Activated CD4-positive, alpha-beta T cell treated with anti-CD3 and anti-CD28 coated beads, Interleukin-2, amount 50 U/mL, for 16 hours (primary cell): ENCODE results near the gene DTHD1.

Experiments
- DNase-seq: peaks from one replicate; pipeline ENCODE4 v3.0.0-alpha.2; 2020

Gene DTHD1

DNA sequence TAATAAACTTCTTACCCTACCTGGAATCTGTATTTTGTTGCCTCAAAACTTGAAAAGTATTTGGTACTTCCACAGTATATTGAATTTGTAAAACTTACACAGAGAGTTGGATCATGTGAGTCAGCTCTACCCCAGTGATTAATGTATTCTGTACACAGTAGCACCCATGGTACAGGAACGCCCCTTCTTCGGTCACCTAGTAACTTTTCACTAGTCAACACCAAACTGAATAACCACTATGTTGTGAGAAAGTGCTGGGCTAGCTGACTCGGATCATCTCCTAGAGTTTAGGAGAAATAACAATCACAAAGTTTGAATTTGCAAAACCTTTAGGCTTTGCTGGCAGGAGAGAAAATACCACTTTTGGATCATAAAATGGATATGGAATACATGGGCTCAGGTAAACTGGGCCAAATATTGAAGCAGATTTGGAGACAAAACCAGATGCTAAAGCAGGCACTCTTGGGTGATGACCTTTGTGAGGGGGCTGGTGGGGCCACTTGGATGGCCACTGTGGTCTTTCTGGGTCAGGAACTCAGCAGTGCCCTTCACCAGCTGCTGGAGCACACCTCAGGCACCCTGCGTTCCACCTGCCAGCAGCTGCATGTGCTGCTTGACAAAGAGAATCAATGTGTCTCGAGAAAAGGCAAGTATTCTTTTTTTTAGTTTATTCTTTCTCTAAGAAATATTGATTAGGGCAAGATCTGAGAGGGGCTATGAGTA, at the start of gene DTHD1:
Gene DTHD1, plus strand, starts transcription at position 233 of the 723 bp plus-strand sequence. Its CDS starts 143 bp downstream, at position 376.
- peak; percentile 74 for DNase-seq

DNA sequence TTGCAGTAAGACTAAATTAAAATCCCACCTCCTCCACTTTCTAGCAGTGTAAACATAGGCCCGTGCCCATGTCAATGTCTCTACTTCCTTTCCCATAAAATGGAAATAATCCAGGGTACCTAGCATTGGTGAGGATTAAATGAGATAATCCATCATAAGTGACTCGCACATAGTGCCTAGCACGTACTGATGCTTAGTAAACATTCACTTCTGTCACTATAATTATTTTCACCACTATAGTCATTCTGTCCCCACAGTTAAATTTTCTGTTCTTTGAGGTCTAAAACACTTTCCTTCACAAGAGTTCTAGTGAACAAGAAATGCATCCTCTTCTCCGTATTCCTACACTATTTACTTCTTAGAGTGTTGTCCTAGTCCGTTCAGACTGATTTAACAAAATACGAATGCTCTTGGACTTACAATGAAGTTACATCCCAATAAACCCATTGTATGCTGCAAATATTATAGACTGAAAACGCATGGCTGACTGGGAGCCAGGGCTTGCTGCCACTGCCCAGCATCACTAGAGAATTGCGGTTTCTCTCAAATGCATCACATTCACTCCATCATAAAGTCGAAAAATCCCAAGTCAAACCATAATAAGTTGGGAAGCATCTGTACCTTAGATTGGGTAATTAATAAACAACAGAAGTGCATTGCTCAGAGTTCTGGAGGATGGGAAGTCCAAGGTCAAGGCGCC, 47.7 kb upstream of the DTHD1 start:
- DNase-seq: no peak

DNA sequence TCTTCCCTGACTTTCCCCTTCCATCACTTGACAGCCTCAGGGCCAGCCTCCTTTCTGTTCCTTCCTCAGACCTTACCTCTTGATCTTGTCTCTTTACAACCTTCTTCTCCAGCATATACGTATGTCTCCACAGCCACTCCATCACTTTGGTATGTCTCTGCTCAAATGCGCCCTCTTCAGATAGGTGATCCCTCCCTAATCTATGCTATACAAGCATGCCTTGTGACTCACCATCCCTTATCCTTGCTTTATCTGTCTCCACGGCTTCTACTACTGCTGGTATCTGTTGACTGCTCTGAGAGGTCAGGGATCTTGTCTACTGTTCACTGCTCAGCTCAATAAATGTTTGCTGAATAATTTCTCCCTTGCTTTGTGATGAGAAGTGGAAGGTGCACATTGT, 46.1 kb upstream of the DTHD1 start:
- DNase-seq: no peak

DNA sequence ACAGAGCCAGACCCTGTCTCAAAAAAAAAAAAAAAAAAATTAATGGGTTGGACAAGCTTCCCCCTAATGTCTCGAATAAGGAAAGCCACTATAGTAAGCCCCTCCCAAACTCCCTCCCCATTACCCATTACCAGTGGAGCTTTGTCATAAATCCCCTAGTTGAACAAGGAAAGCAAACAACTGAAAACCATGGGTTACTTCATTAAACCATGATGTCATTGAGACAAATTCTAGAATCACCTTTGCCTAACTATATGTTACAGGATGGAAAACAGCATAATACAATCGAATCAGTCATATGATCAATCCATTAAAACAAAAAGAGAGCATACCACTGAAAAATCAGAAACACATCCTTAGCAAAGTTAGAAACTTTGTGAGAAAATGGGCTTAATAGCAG, 45.3 kb upstream of the DTHD1 start:
- no peak for DNase-seq

DNA sequence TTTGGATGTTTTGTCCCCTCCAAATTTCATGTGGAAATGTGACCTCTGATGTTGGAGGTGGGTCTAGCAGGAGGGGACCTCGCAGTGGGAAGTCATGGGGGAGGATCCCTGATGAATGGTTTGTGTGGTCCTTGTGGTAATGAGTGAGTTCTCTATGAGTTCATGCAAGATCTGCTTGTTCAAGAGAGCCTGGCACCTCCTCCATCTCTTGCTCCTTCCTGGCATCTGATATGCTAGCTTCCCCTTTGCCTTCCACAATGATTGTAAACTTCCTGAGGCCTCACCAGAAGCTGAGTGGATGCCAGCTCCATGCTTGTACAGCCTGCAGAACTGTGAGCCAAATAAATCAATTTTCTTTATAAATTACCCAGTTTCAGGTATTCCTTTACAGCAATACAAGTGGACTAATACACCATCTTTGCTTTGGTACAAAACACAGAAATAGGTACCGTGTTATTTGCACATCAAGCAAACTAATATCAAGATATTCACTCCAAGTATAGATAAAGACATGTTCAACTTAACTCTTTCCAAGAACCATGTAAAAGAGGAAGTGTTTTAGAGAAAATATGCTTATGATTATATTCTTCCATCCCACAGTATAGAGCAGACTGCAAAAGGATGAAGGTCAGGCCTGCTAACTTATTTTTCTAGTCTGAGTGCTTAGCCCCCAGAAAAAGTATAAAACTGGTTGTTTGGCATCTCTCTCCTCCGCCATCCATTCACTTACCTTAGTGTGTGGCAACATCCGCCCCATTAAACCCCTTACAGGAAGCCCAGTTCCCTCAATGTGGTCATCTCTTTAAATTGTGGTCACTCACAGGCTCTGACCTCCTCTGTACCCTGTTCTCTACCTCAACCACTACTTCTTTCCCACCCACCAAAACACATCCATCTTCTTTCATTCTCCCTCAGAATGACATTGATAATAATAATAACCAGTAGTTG, 43.8 kb upstream of the DTHD1 start:
- DNase-seq: no peak

DNA sequence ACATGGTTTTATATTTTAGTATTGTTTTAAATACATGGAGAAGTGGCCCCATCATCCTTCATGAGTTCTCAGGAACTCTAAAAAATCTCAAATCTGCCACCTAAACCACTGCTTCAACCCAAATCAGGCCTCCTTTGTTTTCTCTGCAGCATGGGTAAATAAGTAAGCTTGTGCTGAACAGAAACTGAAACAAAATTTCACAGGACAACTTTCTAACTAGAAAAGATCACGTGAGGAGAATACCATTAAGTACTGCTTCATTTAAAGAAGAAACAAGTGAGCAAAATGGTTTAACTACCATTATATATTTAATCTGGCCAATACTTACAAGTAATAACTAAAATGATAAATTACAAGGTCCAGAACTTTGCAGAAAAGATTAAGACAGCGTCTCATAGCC, 39.6 kb upstream of the DTHD1 start:
- DNase-seq: peak; percentile 67

DNA sequence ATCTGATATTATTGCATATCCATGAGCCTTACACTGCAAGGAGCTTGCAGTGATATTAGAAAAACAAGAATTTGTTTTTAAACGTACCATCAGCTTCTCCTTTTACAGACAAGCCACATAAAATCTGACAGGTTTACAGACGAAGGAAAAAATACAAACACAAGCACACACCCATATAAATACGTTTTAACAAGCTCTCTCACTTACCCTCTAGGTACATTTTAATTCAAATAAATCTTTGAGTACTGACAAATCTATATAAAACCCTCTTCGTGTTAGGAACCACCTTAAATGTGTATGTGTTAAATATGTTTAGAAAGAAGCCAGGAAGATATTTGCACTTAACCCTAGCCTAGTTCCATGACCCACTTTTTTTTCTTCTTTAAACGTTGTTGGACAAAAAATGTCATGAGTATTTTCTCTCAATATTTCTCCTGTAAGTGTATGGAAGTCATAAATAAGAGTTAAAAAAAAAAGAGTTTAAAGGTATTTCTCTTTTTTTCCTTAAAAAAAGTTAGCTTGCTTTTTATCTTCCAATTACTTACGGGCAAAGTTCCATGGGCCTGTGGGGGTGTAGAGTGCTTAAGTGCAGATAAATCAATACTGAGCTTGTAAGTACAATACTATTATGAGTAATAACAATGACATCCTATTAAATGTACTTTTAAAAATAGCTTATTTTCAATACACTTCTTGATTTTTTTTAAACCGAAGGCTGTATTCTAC, 38.6 kb upstream of the DTHD1 start:
- no peak for DNase-seq

DNA sequence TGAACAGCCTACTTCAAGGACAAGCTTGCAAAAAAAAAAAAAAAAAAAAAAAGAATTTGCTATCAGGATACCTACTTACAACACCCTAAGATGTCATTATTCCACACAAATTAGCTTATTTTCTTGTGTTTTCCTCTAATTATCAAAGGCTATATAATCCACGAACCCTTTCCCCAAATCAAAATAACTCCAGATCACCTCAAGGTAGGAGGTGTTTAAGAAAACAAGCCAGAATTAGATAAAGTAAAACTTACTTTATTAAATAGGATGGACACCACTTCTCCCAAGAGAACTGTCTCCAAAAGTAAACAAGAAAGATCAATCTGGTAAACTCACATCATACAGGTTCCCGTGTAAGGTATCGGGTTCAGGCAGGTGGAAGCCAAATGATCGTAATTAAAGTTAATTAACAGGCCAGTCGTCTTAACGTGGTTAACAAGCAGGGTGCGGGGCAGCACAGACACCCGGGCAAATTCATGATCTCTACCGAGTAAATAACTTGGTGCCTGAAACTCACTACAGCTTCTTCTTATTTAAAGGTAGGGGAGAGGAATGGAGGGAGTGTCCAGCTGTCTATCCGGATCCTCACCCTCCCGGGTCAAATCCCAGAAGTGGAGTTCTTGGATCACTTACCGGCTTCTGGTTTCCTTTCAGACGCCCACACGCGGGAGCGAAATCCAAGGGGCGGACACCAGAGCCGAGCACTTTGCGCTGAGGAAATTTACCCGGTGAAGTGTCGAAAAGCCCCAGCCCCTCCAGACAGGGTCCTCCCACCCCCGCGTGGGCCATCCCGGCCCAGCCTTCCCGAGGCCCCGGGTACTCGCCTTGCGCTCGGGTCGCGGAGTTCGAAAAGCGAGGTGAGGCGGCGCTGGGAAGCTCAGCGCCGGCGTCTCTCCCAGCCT, 37.8 kb upstream of the DTHD1 start:
- peak; percentile 51 for DNase-seq

DNA sequence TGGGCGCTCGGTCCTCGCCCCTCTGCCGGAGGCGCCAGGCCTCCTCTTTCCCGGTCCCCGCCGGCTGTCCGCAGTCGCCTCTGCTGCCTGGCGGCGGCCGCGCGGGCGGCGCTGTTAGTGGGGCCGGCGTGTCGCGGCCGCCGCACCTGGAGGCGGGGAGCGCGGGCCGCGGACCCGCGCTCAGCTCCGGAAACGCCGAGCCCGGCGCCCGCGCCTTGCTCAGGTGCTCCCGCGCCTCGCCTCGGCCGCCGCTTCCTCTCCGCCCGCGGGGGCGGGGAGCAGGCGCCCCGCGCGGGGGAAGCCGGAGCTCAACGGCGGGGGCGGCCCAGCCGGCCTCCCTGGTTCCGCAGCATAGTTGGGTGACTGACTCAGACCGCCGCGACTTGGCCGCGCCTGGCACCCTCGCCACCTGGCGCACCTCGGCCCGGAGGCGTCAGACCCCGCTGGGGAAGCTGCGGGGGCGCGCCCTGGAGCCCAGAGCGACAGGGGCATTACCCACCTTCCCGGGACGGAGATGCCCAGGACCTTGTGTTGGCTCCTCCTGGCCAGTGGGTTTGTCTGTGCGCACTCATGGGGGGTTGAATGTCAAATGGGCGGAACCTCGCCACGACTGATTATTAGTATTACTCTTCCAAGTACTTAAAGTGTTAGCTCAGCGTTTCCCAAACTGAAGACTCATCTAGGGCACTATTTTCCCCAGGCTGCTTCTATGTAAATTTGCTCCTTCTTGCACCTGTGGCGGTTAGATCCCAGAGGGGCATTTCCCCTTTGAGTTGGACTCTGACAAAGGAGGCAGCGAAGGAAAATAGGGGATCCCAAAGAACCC, 36.9 kb upstream of the DTHD1 start, which contains the start of gene ARAP2:
Gene ARAP2, minus strand, starts transcription at position 258 of the 826 bp plus-strand sequence. CDS start 15,028 bp downstream, outside the sequence.
- DNase-seq: peak; percentile 65

DNA sequence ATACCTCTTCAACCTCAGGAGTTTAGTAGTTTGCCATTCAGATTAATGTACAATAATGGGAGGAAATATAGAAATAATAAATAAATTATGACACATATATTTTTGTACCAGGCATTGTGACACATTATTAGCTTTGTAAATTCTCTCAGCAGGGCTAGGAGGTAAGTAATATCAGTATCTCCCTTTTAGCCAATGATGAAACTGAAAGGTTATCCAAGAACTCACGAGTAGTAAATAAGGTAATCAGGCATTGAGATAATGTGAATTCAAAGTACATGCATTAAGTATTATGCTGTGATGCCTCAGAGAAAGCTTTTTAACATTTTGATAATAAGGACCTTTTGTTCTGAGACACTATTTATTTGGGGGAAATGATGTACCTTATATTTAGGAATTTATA, 31.8 kb upstream of the DTHD1 start:
- DNase-seq: peak; percentile 37

DNA sequence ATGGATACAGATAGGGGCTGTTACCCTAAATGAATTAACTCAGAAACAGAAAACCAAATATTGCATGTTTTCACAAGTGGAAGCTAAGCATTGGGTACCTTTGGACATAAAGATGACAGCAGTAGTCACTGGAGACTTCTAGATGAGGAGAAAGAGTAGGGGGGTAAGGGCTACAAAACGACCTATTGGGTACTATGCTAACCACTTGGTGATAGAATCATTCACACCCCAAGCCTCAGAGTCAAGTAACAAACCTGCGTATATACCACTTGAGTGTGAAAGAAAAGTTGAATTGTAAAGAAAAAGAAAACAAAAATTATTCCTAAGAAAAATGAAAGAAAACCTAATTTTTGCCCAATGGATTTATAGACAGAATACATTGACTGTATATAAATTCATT, 29.4 kb upstream of the DTHD1 start:
- no peak for DNase-seq

DNA sequence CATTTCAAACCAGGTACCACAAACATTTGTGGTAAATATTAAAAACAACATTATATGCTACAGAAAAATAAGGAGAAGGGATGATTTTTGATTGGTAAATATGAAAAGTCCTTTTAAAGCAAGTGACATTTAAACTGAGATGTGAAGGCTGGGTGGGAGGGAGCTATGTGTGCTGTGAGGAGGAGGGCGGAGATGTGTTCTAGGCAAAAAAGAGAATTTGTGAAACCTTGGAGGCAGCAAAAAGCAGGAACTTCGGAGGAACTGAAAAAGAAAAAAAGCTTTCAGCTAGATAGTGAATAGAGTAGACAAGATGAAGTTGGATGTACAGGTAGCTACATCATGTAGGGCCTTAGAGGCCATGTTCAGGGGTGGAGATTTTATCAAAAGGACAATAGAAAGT, 27.0 kb upstream of the DTHD1 start:
- no peak for DNase-seq

DNA sequence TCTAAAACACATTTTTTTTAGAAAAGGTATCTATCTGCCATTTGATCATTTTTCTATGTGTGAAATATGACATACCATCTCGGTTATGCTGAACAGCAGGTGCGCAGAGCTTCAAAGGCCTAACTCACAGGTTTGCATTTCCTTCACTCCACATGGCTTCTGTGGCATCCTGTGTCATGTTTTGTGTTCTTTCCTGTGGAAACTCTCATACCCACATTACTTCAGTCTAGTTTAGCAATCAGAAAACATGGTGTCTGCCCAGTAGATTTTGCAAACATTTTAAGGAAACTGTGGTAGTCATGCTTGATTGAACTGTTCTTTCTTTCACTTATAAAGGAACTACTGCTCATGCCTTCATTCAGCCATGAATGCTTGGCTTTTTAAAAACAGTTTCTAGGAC, 25.8 kb upstream of the DTHD1 start:
- DNase-seq: peak; percentile 79

DNA sequence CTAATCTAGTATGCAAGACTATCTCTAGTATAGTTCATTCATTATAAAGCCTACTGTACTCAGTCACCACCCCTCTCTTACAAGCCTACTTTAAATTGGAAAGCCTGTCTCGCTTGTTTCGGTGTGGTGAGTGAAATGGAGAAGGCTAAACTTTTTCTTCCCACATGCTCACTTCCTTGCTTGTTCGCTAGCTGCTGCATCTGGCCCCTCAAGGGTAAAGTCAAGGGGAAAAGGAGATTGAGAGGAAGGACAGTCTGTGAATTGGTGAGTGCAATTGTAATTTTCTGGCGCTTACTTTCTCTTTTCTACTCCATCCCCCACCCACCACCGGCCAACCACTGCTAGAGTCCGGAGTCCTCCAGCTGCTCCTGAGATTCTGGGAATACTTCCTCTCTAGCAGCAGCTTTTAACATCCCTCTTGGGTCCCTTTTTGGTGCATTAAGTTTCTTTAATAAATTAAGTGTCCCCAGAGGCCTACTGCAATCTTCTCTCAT, 25.0 kb upstream of the DTHD1 start:
- DNase-seq: peak; percentile 72

DNA sequence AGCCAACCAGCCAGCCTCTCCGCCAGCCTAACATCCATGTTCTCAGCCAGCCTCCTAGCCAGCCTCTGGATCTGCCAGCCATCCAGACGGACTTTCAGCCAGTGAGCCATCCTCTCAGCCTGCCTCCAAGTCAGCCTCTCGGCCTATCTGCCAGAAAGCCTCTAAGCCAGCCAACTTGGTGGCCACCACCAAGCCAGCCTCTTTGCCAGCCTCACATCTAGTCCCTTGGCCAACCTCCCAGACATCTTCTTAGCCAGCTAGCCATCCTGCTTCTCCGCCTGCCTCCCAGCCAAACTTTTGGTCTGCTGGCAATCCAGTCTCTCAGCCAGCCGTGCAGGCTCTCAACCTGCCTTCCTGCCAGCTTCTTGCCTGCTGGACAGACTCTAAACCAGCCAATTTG, 20.7 kb upstream of the DTHD1 start:
- DNase-seq: no peak

DNA sequence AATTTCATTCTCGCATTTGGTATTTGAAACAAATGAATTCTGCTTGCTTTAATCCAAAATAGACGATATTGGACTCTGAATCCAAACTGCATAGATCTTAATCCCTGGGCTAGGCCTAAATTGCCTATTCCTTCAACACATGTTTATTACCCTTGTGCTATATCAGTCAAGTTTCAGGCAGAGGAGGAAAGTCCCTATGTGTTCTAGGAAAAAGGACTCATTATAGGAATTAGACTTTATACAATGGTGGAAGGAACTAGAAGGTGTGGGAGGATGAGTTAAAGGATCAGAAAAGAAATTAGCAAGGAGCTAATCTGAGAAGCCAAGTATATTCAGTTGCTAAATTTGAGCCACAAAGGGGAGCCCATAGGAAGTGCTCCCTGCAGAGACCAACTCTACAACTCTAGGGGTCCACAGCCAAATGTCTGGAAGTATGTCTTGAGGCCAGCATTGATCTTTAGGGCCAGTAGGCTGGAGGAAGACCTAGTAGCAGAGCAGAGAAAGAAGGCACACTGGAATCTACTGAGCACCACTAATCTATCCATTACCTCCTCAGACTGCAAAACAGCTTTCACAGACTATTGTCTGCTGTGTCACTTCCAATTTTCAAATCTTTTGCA, 17.1 kb upstream of the DTHD1 start:
- DNase-seq: no peak

DNA sequence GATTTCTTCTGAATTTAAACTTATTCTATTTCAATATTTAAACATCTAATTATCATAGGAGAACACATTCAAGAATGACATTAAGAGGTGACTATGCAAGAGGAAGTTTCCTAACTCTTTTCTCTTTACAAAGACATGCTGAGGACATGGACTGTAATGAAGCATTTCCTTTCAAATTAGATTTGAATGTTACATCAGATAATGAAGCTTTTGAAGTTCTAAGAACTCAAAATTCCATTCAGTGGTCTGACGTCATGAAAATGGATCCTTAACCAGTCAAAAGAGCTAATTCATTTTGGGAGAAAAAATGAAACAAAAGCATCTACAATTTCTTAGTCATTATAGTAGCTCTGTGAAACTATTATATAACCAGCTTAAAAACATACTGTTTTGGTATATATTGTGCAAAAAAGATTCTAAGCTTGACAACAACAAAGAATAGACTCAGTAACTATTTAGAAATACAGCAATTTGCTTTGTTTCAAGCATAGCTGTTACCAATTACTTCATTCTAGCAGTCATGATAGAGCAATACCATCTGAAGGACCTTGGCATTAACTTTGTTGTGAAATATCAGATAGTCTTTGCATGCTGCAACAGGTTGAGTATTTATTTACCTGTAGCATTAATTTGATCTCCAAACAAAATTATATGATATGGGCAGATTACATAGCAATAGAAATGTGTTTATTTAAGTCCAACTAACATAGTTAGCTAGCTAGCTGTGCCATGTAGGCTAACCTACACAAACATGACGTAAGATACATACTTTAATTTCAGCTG, 13.7 kb upstream of the DTHD1 start:
- no peak for DNase-seq

DNA sequence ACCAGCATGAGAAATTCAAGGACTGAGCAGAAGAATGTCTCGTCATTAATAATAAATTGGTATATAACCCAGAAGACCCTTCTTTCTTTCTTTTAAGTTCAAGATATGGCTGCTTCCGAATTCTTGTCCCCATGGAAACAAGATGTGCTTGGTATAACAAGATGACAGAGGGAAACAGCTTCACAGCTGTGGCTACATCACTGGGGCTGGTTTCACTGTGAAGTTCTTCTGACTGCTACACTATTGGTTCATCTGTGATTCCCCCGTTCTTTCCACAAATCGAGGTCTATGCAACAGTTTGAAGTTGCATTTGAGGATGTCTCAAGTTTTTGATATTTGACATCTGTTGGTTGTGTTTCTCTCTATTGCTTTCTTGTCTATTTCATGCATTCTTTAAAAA, 12.3 kb upstream of the DTHD1 start:
- peak; percentile 37 for DNase-seq

DNA sequence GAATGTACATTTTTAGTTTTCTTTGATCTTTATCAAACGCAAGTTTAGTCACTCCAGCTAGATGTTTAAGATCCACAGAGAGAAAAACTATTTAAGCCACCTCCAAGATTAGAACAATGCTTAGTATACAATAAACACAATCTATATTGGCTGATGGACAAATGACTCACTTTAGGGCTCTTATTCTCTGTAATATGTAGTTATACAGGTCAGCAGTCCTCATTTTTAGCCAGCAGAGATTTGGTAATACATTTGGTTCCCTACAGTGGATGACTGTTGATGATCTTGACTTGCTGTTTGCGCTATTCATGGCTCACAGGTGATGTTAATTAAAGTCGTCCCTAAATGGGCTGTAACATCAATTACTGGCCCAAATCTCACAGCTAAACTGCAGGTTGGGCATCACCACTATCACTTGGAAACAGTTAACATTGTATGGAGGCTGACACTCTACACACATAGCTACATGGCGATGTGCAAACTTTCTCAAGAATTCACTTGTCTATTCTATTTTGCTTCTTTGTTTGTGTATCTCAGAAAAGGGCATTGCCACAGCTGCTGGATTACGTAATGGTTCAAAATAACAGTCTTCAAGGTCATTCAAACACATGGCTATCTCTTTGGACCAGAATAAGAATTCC, 11.8 kb upstream of the DTHD1 start:
- no peak for DNase-seq
